ENCODE measurements around the gene SP9.

Gene SP9

DNA sequence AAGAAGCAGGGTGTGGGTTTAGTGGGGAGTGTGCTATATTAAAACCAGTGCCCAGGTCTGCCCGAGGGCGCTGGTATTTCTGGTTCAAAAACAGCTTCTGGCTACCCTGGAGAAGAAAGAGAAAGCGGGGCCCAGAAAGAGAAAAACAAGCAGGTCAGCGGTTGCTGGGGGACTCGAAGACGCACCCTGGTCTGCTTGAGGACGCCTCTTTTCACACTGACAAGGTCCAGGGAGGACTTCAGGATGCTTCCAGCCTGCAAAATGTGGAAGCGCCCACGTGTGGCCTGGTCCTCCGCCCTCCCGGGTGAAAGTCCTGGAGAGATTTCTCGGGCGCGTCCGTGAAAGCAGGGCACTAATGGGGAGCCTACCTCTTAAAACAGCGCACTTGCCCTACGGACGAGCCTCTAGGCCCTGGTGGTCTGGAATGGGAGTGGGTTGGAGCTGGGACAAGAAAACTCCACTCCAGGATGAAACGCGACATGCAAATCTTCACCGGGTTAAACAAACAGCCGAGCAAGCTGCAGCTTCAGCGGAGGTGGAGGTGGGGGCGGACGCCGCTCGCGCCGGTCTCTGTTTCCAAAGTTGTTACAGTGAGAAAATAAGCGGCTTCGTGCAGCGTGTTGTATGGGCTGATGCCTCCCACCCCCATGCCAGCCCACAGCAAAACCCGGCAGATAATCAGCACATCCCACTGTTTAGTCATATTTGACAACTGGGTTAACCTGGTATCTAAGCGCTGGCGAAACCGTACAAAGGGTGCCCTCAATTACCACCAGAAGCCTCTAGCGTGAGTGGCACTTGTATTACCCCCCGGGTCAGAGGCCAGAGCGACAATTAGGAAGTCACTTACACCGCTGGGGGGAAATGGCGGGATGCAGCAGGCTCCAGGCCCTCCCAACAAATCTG is 1.1 kb upstream of the SP9 start:
- no peak for DNase-seq (ENCODE audit: low spot score)

DNA sequence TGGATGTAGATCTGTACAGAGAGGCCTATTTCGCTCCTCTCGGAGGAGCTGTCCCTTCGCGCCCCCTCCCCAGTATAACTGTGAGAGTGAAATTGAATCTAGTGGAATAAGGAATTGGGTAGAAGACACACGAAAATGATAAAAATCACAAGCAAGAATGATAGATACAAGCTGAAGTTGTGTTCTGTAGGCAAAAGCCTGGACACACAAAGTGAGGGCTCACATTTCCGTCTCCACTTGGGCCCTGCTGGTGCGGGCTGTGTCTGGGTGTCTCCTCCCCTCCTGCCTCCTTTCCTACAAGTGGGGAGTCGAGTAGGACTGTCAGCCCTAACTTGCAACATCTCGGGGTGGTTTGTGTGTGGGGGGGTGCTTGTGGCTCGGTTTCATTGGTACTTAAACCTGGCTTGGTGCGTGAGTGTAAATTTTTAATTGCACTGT is 457 bp upstream of the SP9 start:
- DNase-seq (ENCODE audit: low spot score): no peak

DNA sequence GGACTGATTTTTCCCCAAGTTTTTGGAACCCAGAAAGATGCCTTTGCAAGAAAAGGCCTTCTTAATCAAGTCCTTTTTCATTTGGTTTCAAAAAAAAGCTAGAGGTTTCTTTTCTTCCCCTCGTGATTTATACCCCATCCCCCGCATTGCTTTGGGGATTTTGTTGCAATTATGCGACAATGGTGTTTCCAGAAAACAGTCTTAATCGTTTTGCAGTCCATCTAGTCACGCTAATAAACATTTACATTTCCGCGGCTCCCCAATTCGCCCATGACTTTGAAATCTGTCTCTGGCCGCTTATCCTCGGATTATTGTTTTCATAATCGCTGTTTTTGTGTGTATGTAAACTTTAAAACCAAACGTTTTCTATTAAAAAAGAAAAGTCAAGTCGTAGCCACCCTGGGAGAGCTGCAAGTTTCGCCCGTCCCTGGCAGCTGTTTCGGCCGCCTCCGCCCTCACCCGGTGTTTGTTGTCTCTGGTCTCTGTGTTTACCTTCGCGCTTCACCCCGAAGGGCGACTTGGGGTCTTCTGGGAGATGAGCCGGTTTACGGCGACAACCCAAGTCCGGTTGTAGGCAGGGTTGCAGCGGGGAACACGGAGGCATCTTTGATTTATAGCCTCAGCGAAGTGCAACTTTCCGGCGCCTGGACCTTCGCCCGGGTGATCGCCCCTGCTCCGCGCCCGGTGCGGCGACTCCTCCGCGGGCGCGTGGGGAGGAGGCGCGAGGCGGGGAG is 667 bp downstream of the SP9 start:
- no peak for DNase-seq (ENCODE audit: low spot score)

DNA sequence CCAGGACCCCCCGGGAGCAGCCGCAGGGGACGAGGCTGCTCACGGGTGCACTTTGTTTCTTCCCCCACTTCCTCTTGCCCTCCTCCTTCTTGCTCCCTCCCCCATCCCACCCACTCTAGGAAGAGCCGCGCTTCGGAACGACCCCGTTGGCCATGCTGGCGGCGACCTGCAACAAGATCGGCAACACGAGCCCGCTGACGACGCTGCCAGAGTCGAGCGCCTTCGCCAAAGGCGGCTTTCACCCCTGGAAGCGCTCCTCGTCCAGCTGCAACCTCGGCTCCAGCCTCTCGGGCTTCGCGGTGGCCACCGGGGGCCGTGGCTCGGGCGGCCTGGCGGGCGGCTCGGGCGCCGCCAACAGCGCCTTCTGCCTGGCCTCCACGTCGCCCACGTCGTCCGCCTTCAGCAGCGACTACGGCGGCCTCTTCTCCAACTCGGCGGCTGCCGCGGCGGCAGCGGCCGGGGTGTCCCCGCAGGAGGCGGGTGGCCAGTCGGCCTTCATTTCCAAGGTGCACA is 1.3 kb downstream of the SP9 start:
- DNase-seq (ENCODE audit: low spot score): no peak

DNA sequence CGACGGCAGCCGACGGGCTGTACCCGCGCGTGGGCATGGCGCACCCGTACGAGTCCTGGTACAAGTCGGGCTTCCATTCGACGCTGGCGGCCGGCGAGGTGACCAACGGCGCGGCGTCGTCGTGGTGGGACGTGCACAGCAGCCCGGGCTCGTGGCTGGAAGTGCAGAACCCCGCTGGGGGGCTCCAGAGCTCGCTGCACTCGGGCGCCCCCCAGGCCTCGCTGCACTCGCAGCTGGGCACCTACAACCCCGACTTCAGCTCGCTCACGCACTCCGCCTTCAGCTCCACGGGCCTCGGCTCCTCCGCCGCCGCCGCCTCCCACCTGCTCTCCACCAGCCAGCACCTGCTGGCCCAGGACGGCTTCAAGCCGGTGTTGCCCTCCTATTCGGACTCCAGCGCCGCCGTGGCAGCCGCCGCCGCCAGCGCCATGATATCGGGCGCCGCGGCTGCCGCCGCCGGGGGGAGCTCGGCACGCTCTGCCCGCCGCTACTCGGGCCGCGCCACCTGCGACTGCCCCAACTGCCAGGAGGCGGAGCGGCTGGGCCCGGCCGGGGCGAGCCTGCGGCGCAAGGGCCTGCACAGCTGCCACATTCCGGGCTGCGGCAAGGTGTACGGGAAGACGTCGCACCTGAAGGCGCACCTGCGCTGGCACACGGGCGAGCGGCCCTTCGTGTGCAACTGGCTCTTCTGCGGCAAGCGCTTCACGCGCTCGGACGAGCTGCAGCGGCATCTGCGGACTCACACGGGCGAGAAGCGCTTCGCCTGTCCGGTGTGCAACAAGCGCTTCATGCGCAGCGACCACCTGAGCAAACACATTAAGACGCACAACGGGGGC is 2.0 kb downstream of the SP9 start:
- no peak for DNase-seq (ENCODE audit: low spot score)

DNA sequence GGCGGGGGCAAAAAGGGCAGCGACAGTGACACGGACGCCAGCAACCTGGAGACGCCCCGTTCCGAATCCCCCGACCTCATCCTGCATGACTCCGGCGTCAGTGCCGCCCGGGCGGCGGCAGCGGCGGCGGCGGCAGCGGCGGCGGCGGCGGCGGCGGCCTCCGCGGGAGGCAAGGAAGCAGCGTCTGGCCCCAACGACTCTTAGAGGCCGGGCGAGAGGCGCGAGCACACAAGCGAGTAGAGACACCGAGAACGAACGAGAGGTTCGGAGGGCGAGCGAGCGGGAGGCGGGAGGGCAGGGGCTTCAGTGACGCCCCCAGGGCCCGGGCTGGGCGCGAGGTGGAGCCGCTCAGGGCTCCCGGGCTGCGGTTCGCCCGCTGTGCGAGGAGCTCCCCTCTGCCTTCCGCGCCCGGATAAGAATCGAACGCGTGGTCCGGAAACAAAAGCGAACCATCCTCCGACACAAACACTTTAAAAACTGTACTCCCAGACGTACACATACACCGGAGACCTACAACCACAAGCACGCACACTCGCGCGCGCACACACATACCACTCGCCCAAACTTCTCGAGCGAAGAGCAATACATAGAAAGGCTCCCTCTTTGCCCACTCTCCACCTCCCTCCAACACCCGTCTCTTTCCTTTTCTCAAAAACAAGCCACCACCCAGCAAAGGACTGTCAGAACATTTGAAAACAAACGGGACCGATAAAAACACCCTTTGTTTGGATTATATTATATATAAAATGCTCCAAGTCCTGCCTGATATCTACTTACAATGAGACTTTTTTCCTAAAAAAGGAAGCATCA is 2.8 kb downstream of the SP9 start:
- DNase-seq (ENCODE audit: low spot score): no peak

DNA sequence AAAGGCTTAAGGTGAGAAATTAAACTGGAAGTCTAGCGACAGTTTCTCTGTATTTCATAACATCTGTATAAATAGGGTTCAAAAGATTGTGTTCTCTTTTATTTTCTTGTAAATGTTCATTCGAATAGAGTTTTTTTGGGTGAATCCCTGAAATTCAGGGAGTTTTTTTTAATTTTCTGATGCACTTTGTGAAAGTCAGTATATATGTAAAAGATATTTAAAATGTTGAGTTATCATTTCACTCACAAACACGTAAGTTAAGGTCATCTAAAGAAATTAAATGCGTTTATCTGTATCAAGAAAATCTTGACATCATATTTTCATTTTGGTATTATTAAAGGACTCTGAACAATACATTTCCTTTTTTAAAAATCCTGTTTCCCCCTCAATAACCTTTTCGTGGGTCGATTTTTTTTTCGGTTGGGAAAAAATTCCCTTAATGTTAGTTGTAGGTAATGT is 3.4 kb downstream of the SP9 start:
- no peak for DNase-seq (ENCODE audit: low spot score)

DNA sequence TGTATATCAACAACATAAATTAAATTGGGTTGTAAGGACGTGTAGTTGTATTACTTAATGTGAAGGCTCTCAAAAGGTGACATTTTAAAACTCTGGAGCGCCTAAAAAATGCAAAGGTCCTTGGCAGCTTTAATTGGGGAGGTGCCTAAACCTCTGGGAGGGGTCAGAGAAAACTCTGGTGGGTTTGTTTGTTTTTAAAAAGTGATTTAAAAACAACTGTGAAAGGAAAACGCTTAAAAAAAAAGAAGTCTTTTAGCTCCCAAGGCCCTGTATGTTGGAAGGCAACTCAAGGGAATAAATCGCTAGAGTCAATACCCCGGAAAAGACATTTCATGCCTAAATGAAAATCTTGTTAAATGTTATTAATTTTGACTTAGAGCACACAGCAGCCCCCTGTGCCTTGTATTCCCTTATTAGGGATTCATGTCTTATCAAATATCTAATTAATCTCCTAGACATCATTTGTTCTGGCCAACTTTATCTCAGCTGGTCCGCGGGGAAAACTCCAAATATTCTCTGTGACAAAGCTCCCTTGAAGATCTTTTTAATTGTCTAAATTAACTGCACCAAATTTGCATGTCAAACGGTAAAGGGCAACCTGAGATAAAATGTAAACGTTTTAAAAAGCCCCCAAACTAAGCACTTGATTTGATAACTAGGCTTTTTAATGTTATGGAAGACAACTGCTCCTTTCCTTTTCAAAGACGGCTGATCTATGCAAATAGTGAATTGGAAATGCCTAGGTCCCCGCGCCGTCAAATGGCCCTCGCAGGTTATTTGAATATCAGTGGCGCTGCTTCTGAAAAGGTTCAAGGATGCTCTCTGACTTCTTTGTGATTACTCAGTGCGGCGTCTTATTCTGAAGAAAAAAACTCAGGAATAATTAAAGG is 4.2 kb downstream of the SP9 start:
- no peak for DNase-seq (ENCODE audit: low spot score)

DNA sequence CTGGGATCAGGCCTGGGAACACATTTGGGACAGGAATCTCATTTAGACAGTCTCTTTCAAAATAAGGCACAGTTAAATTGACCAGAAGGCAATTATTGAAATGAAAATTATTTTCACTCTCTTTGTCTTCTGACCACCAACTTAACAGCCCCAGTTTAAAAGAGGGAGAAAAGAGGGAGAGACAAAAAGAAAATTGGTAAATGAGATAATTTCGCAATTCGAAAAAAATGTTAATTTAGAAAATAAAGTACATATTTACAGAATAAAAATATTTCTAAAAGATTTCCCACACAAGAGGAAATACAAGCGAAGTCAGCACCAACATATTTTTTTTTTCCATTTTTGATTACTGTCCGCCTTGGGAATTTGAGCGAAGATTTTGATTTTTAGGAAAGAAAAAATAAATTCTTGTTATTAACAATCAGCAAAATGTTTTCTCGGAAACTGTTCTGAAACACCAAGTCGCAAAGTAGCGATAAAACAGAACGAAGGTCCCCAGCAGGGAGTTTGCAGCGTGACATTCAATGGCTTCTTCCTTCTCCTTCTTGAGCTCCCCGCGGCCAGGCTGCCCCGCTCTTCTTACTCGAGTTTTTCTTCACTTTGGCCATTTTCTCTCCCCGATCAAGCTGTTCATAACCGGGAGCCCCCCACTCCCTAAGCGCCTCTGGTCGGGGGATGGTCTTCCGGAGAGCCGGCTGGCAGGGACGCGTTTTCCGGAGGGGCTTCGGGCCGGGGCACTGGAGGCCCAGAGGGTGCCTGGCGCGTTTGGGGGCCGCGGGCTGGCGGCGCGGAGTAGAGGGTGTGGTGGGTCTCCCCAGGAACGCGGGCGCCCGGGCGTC is 5.0 kb downstream of the SP9 start:
- DNase-seq (ENCODE audit: low spot score): no peak

DNA sequence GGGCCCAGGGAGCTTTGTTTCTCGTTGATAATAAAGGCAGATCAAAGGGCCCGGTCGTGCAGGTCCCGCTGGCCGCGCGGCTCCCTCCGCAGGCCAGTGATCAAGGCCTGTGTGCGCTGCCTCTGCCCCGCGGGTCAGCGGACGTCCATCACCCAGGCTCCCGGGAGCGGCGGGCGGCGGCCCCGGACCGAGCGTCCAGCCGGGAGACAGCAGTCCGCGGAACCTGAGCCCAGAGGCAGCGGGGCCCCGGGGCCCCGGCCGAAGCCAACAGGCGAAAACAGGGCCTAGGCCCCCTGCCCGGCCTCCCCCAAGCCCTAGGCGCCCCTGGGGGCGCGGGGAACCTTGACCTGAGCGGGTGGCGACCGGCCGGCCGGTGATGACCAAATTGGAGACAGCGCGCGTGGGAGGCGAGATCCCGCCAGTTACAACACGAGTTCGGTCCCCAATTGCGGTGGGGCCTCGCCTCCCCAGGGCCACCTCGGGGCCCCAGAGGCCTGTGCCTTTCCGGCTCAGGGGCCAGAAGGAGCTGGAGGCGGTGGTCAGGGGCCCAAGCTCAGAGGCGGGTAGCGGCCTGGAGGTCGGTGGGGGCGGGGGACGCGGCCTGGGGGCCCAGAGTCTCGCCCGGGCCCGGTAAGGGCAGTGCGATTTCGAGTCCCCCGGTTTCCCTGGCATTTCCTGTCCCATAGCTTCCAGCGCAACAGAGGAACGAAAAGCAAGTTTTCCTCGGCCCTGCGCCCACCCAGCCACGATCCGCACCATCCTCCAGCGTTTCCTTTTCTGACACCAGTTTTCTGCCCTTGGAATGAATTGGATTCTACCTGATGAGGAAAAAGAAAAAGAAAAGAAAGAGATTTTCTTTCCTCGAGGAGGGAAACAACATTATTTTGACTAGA is 5.9 kb downstream of the SP9 start:
- no peak for DNase-seq (ENCODE audit: low spot score)

DNA sequence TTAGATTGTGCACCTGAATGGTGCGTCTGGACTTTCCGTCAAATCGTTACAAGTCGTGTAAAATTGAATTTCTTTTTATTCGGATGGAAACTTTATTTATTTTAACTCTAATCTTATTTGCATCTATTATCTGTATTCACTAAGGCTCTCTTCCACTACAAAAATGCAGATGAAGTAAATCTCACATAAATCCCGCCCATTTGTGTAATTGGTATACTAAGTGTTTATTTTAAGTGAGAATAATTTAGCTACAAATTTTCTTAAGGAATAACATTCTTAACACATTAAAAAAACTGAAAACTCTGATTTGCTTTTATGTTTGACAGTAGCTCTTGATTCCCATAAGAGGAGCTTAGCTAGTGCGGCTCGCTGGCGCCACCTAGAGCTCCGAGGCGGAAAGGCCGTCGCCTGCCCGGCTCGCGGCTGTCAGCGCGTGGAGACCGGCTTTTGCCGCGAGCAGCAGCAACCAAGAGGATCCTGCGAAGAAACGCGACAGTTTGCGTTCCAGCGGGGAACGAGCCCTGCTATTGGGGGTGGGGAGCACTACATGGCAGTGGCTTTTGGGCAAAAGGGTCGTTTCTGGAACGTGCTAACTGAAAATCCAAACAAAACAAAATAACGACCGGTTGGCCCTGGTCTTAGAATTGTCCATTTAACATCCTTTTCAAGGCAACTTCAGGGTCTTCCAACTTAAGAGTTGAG is 6.7 kb downstream of the SP9 start:
- DNase-seq (ENCODE audit: low spot score): peak; percentile 86

DNA sequence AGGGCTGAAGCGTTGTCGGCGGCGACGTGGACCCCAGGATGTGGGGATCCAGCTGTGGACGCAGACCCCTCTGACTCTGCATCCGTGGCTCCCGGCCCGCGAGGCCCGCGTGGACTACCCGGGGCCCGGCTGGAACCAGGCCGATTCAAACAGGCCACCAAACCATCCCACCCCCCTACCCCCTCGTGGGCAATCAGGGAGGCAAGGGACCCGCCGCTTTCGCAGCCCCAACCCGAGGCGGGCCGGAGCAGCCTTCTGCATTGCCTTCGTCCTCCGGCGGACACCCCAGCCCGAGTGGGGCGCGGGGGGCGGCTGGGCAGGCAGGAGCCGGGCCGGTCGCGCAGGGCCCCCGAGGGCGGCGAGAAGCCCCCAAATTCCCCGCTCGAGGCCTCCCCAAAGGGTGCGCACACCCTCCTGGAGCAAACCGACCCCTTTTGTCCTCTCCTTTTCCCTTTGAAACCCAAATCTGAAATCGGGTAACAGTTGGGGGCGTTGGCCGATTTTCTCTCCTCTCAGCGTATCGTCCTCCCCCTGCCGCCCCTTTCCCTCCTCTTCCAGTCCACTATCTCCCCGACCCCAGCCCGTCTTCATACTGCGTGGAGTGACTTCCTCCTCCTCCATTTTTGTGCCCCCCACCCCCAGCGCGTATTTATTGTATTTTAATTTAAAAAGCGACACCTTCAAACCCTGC is 7.4 kb downstream of the SP9 start:
- no peak for DNase-seq (ENCODE audit: low spot score)

DNA sequence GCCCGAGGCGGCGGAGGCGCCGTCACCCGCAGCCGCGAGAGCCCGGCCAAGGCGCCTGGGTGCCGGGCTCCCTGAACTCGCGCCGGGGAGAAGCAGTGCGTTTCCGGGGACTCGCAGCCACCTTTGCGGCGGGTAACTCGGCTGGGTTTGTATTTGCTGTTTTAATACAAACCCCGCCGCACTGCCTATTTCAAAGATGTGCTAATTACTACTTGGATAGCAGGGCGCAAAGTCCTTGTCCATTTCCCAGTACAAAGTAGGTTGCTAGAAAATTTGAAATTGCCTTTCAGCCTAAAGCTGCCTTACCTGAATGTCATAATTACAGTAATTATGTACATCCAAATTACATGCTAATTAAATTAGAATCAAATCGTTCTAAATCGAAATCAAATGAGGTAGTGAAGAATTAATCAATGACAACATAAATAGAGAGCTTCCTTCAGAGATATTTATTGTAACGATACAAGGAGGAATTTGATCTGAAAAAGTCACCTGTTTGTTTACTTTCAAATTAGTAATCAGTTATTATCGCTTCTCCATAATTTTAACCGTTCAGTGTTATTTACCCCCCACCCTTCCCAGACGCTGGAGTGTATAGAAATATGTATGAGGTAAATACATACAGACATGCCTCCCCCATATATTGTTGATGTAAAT is 8.1 kb downstream of the SP9 start:
- DNase-seq (ENCODE audit: low spot score): no peak

DNA sequence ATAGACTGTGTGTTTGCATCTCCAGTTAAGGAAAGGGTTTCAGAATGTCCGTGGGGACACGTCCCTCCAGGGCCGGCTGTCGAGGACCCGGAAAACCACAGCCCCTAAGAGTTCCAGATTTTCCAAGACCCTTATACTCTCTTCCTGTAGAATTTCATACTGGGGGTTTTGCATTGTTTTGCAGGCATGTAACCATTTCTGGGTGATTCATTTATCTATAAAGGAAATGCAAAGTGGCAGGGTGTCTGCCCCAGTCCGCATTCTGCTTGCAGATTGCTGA is 8.5 kb downstream of the SP9 start:
- DNase-seq (ENCODE audit: low spot score): no peak

DNA sequence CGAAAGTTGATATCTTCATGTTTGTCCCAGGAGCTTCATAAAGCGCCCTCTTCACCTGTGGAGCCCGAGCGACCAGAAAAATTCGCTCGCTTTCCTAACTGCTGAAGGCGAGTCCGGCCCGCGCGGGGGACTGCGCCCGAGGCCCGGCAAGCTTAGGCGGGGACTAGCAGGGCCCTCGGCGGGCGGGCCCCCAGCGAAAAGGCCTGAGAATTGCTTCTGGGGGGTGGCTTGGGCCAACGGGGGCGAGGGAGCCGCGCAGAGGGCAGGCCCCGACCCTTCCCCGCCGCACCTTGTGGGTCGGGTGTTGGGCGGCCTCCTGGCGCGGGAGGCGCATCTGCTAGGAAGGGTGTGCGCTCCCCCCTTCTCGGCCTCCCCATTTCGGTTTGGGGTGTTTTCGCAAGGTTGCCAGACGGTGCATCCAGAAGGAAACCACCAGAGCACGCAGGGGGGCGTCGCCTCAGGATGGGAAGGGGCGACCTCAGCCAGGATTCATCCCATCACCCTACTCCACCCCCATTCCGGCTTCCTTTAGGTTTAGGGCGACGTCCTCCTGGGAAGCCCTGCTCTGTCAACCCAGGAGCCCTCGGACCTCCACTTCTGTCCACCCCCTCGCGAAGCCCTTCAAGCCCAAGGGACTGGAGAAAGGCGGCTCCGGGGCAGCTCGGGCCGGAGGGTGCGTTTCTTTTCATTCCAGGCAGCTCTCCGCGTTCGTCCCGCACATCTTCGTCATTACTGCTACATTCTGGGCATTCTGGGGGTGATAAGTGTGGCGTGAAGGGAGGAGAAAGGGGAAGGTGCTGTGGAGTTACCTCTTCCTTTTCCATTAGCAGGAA is 9.1 kb downstream of the SP9 start:
- DNase-seq (ENCODE audit: low spot score): no peak

Measured in hepatic stellate cell (primary cell).